GM18951 (cell line): ENCODE measurements around the gene FMN2.

Source experiments
- POLR2A ChIP-seq: IDR thresholded peaks from 4 replicates; pipeline ENCODE4 v1.6.1; 2011; ENCODE audit warnings: mild to moderate bottlenecking; ENCODE audit not compliant: insufficient read length, insufficient read depth; ENCODE audit errors: extremely low read depth
- in situ Hi-C: fragments of 300-500 bp; cut with MboI; formaldehyde crosslinking; loops from one replicate; pipeline ENCODE4 v1.12.0; 2022; ENCODE audit warnings: low sequenced_read_pairs, mixed read lengths, inconsistent platforms; ENCODE audit not compliant: unreplicated experiment

Gene FMN2

GRCh38 chr1:240362046-240362445, 270.4 kb downstream of the FMN2 start:
- in situ Hi-C loops, result no loop called here
- no peak for TF ChIP-seq POLR2A

GRCh38 chr1:240362826-240363225, 271.1 kb downstream of the FMN2 start:
- in situ Hi-C loops, result no loop called here

GRCh38 chr1:240363315-240363714, 271.6 kb downstream of the FMN2 start:
- TF ChIP-seq POLR2A, result no peak
- in situ Hi-C loops, result no loop called here

More at GRCh38 chr1:240362826-240363225, 271.1 kb downstream of the FMN2 start:
- no peak for TF ChIP-seq POLR2A

- in situ Hi-C loops, result no loop called here
- no peak for TF ChIP-seq POLR2A
Observed at GRCh38 chr1:240363914-240364313, 272.2 kb downstream of the FMN2 start.

- in situ Hi-C loops, result no loop called here
- no peak for TF ChIP-seq POLR2A
Observed at GRCh38 chr1:240366636-240367035, 275.0 kb downstream of the FMN2 start.

- TF ChIP-seq POLR2A, result no peak
- in situ Hi-C loops, result no loop called here
Observed at GRCh38 chr1:240385551-240385950, 293.9 kb downstream of the FMN2 start.

GRCh38 chr1:240385985-240386978, 294.6 kb downstream of the FMN2 start:
- no peak for TF ChIP-seq POLR2A

GRCh38 chr1:240387051-240387450, 295.4 kb downstream of the FMN2 start:
- in situ Hi-C loops, result no loop called here
- TF ChIP-seq POLR2A, result no peak

More at GRCh38 chr1:240385985-240386978, 294.6 kb downstream of the FMN2 start:
- in situ Hi-C loops, result no loop called here

GRCh38 chr1:240391660-240392260, 300.1 kb downstream of the FMN2 start:
- in situ Hi-C loops, result no loop called here
- no peak for TF ChIP-seq POLR2A

- no peak for TF ChIP-seq POLR2A
- in situ Hi-C loops, result no loop called here
Observed at GRCh38 chr1:240394353-240394752, 302.7 kb downstream of the FMN2 start.

- in situ Hi-C loops, result no loop called here
- no peak for TF ChIP-seq POLR2A
Observed at GRCh38 chr1:240395336-240395735, 303.7 kb downstream of the FMN2 start.

GRCh38 chr1:240399381-240399780, 307.7 kb downstream of the FMN2 start:
- in situ Hi-C loops, result no loop called here
- TF ChIP-seq POLR2A, result no peak

- TF ChIP-seq POLR2A, result no peak
- in situ Hi-C loops, result no loop called here
Observed at GRCh38 chr1:240401731-240402130, 310.0 kb downstream of the FMN2 start.

GRCh38 chr1:240402326-240402725, 310.6 kb downstream of the FMN2 start:
- no peak for TF ChIP-seq POLR2A
- in situ Hi-C loops, result no loop called here
